ENCODE results near the gene DIS3L2. TPM values are rescaled to one million over a fixed set of nuclear protein-coding genes. Genes with fewer than 3 reads are reported as not detected.

The DIS3L2 gene
- total and polyA plus RNA-seq, 2 of the 4 experiments (the other 2 are of a cell fraction), result 14.7 to 19.2 TPM

- H3K56ac ChIP-seq (ENCODE audit: extremely low read depth, insufficient read depth, low read length), result no peak overlapping the region
- H3K4ac ChIP-seq (ENCODE audit: low read depth, low read length), result no peak overlapping the region
- H4K5ac ChIP-seq (ENCODE audit: low read depth, low read length), result no peak overlapping the region
- H3K36me3 ChIP-seq (ENCODE audit: control insufficient read depth, insufficient read depth, low read length), result no peaks in the 10 kb centered on the region; the same call in 1 of the 2 replicates
- no peak overlapping the region for H4K91ac ChIP-seq (ENCODE audit: insufficient read depth, low read depth, low read length)
- H2AK5ac ChIP-seq (ENCODE audit: low read depth, low read length), result no peak overlapping the region
- dilution Hi-C loops (cut with HindIII; ENCODE audit: low sequenced_read_pairs, unreplicated experiment) (no loop called here), in situ Hi-C loops (cut with MboI; ENCODE audit: low sequenced_read_pairs) (no loop called here), intact Hi-C loops (cut with micrococcal nuclease) (no loop called here)
- TF ChIP-seq USF2 (IDR thresholded peaks at IDR 0.05; ENCODE audit: low read depth, low read length) (no peak), CEBPB (IDR thresholded peaks at IDR 0.05; ENCODE audit: low read depth, low read length) (no peak), RCOR1 (IDR thresholded peaks at IDR 0.05; ENCODE audit: insufficient replicate concordance, low read length) (no peak), FOS (IDR thresholded peaks at IDR 0.05; ENCODE audit: low read depth, low read length) (no peak), BHLHE40 (IDR thresholded peaks at IDR 0.05; ENCODE audit: low read depth, low read length) (no peak), NFE2L2 (IDR thresholded peaks at IDR 0.05; ENCODE audit: low read depth, low read length) (no peak)
- H3K4me1 ChIP-seq (ENCODE audit: control insufficient read depth, insufficient read depth, low read length), result no peaks in the 10 kb centered on the region
- H3K9me1 ChIP-seq (ENCODE audit: insufficient read depth, low read length), result no peaks in the 10 kb centered on the region
- no peak overlapping the region for H3K4me3 ChIP-seq (ENCODE audit: insufficient read depth, low read depth, low read length)
- no peak overlapping the region for H2BK120ac ChIP-seq (ENCODE audit: low read depth, low read length)
- H3K9me3 ChIP-seq (ENCODE audit: control insufficient read depth, insufficient read depth, low read length), result no peaks in the 10 kb centered on the region
- H3K18ac ChIP-seq (ENCODE audit: low read depth, low read length), result no peak overlapping the region
- ChIA-PET CTCF (interaction anchor here (0.6 kb wide), 1 partner anchor 17 kb away, joined by 5 read pairs; no protein-coding TSS in a partner anchor), POLR2A (ENCODE audit: unreplicated experiment) (interaction anchor here (0.6 kb wide), 1 partner anchor 160 kb away, joined by 3 read pairs; no protein-coding TSS in a partner anchor)
- H3K4me2 ChIP-seq (ENCODE audit: low read depth, low read length), result no peak overlapping the region
- no peak overlapping the region for H2AFZ ChIP-seq (replicated peaks; ENCODE audit: low read length, poor library complexity)
- no peaks in the 10 kb centered on the region for H4K20me1 ChIP-seq (ENCODE audit: insufficient read depth, low read length)
- no peak overlapping the region for H4K8ac ChIP-seq (ENCODE audit: low read depth in 2 of 2, low read length in 2 of 2)
- H3K9ac ChIP-seq (ENCODE audit: low read depth, low read length), result no peak overlapping the region
- H3K23ac ChIP-seq (ENCODE audit: low read depth, low read length), result no peak overlapping the region
- H2BK15ac ChIP-seq (ENCODE audit: low read depth, low read length), result no peak overlapping the region
- H3K27ac ChIP-seq (ENCODE audit: insufficient read depth, low read length), result no peak overlapping the region
- ATAC-seq (ENCODE audit: low read depth) (no peak), DNase-seq (no peak)
- 85% methylated on average over 4 of the region's 5 CpGs; no CpG with 5 or more reads in 1 of the 2 experiments for WGBS, 2 experiments (ENCODE audit: extremely low coverage in 2 of 2, insufficient read length in 1 of 2)
- no peak overlapping the region for H2BK5ac ChIP-seq (ENCODE audit: low read depth, low read length, poor library complexity, severe bottlenecking)
- H3K14ac ChIP-seq (replicated peaks; ENCODE audit: low read depth, low read length), result no peak overlapping the region
- H2BK20ac ChIP-seq (ENCODE audit: low read depth, low read length), result no peak overlapping the region
- H3K27me3 ChIP-seq (ENCODE audit: control insufficient read depth, insufficient read depth, low read length), result no peaks in the 10 kb centered on the region
- H2AK9ac ChIP-seq (replicated peaks; ENCODE audit: low read depth, low read length, poor library complexity), result no peak overlapping the region
- no peaks in the 10 kb centered on the region for H3K79me1 ChIP-seq (ENCODE audit: low read depth in 1 of 2, low read length in 2 of 2)
- BruUV-seq (replicated peaks), result no TSS peak
These were observed 242.4 kb downstream of the DIS3L2 start for GRCh38 chr2:232203936-232204335.
